Ishikawa (cell line): Measurements from ENCODE around the gene APBB2.

Experiments
- CEBPB ChIP-seq: IDR thresholded peaks from 2 replicates; pipeline ENCODE4 v1.6.1; 2012
- CREB1 ChIP-seq: IDR thresholded peaks from 2 replicates; pipeline ENCODE4 v1.6.1; 2012; ENCODE audit warnings: low read depth
- EGR1 ChIP-seq: IDR thresholded peaks from 2 replicates; pipeline ENCODE4 v1.6.1; 2012
- EP300 ChIP-seq: IDR thresholded peaks from 2 replicates; pipeline ENCODE4 v1.6.1; 2012; ENCODE audit warnings: borderline replicate concordance
- FOXM1 ChIP-seq: IDR thresholded peaks from 2 replicates; pipeline ENCODE4 v1.6.1; 2012; ENCODE audit warnings: low read depth, borderline replicate concordance
- MAX ChIP-seq: IDR thresholded peaks from 2 replicates; pipeline ENCODE4 v1.6.1; 2012
- NFIC ChIP-seq: IDR thresholded peaks from 2 replicates; pipeline ENCODE4 v1.6.1; 2012
- RAD21 ChIP-seq: IDR thresholded peaks from 2 replicates; pipeline ENCODE4 v1.6.1; 2012; ENCODE audit warnings: low read depth
- REST ChIP-seq: IDR thresholded peaks from 2 replicates; pipeline ENCODE4 v1.6.1; 2012; ENCODE audit warnings: low read depth, mild to moderate bottlenecking
- TAF1 ChIP-seq: IDR thresholded peaks from 2 replicates; pipeline ENCODE4 v1.6.1; 2012; ENCODE audit warnings: low read depth, mild to moderate bottlenecking
- TCF12 ChIP-seq: IDR thresholded peaks from 2 replicates; pipeline ENCODE4 v1.6.1; 2012; ENCODE audit warnings: low read depth
- TEAD4 ChIP-seq: IDR thresholded peaks from 2 replicates; pipeline ENCODE4 v1.6.1; 2012
- USF1 ChIP-seq: IDR thresholded peaks from 2 replicates; pipeline ENCODE4 v1.6.1; 2012
- YY1 ChIP-seq: IDR thresholded peaks from 2 replicates; pipeline ENCODE4 v1.6.1; 2012; ENCODE audit warnings: low read depth
- ZBTB7A ChIP-seq: IDR thresholded peaks from 2 replicates; pipeline ENCODE4 v1.6.1; 2012; ENCODE audit warnings: low read depth

APBB2 gene

GRCh38 chr4:40828661-40829060 lies 385.7 kb downstream of the APBB2 start:
- TF ChIP-seq NFIC (no peak), CEBPB (no peak), CREB1 (no peak), FOXM1 (no peak), REST (no peak), RAD21 (no peak), TEAD4 (no peak), ZBTB7A (no peak), YY1 (no peak), EP300 (no peak), MAX (no peak), TAF1 (no peak), TCF12 (no peak), EGR1 (no peak), USF1 (no peak)

GRCh38 chr4:40827758-40828157 lies 386.6 kb downstream of the APBB2 start:
- TF ChIP-seq EP300 (no peak), YY1 (no peak), TEAD4 (no peak), CREB1 (no peak), REST (no peak), FOXM1 (no peak), CEBPB (no peak), TAF1 (no peak), MAX (no peak), ZBTB7A (no peak), EGR1 (no peak), USF1 (no peak), RAD21 (no peak), NFIC (no peak), TCF12 (no peak)

- TF ChIP-seq ZBTB7A (no peak), RAD21 (no peak), CREB1 (no peak), YY1 (no peak), TAF1 (no peak), TEAD4 (no peak), TCF12 (no peak), NFIC (no peak), EP300 (no peak), MAX (no peak), CEBPB (no peak), USF1 (no peak), EGR1 (no peak), REST (no peak), FOXM1 (no peak)
Observed at GRCh38 chr4:40826821-40827220, 387.5 kb downstream of the APBB2 start.
